Measurements from ENCODE around the gene DESI1. TPM values are rescaled to one million over a fixed set of nuclear protein-coding genes. Genes with fewer than 3 reads are reported as not detected.
"Not testable (repeated sequence)": the region's sequence is repeated elsewhere in the genome, so short reads cannot be mapped to it uniquely, and the experiment has no call there.

Gene DESI1
- total RNA-seq, 1 experiment from 2014 or later = 59.6 TPM

DNA sequence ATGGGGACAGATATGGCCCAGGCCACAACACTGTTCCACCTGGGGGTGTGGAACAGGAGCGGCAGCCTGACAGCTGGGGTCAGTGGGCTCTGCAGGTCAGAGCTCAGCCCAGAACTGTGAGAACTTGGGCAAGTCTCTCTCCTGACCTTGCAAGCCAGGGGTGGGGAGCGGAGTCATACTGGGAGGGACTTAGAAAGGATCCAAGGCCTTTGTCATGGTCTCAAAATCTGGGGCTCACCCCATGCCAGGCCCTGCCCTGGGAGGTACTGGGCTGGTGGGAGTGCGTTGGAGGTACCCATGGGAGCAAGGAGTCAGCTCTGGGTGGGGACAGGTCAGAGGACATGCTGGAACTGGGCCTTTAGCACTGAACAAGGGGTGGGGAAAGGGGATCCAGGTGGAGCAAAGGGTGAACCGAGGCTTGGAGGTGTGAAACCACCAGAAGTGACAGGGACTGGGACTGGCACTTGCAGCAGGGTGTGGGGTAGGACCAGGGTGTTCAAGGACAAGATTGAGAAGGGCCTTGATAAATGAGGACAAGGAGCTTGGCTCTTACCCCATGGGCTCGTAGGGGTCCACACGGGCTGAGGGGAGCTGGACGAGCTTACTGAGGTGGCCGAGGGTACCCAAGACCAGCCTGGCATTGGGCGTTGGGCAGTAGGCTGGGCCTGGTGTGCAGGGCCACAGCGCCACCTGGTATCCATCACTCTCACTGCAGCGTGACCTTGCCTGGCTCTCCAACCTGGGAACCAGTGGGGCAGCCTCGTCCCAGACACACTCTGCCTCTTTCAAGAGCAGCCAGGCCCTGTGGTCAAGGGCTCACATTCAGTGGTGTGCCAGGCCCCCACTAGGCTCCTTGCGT, 23.8 kb downstream of the DESI1 start:
- no peak overlapping the region for H3K4me3 Mint-ChIP-seq (ENCODE audit: unreplicated experiment)
- DNase-seq (ENCODE audit: unreplicated experiment) = peak; percentile 58
- peak overlapping the region; percentile 59 for H3K27ac Mint-ChIP-seq (ENCODE audit: low read depth, unreplicated experiment)
- TF ChIP-seq CTCF (IDR thresholded peaks at IDR 0.05; ENCODE audit: unreplicated experiment) = peak; percentile 65
- H3K27me3 Mint-ChIP-seq (ENCODE audit: insufficient read depth, unreplicated experiment) = no peaks in the 10 kb centered on the region
- no peaks in the 10 kb centered on the region for H3K9me3 Mint-ChIP-seq (ENCODE audit: unreplicated experiment)
- ChIA-PET CTCF (interaction anchor here (0.5 to 2.0 kb wide), 22 partner anchors 12 to 974 kb away, joined by 3 to 18 read pairs (median 3); partner anchors contain the start of gene POLR3H), POLR2A (interaction anchor here (1.1 to 4.7 kb wide), 4 partner anchors 7 to 53 kb away, joined by 3 to 33 read pairs (median 16); partner anchors contain the start of genes DESI1, PMM1 and XRCC6)
- intact Hi-C loops (cut with micrococcal nuclease) = loop anchor here (1.0 kb wide), 1 partner anchor 53 kb away; the partner anchor contains the start of gene POLR3H
- BruUV-seq (replicated peaks) = no TSS peak
- H3K4me1 Mint-ChIP-seq (ENCODE audit: insufficient read depth, unreplicated experiment) = peaks cover 14% of the 10 kb centered on the region
- H3K36me3 Mint-ChIP-seq (ENCODE audit: insufficient read depth, unreplicated experiment) = peaks cover 22% of the 10 kb centered on the region

GRCh38 chr22:41595703-41596102, 25.1 kb downstream of the DESI1 start:
- Mint-ChIP-seq H3K27me3 (ENCODE audit: insufficient read depth, unreplicated experiment) (no peaks in the 10 kb centered on the region), H3K27ac (ENCODE audit: low read depth, unreplicated experiment) (no peak overlapping the region), H3K4me1 (ENCODE audit: insufficient read depth, unreplicated experiment) (peaks cover 14% of the 10 kb centered on the region), H3K4me3 (ENCODE audit: unreplicated experiment) (no peak overlapping the region), H3K9me3 (ENCODE audit: unreplicated experiment) (no peaks in the 10 kb centered on the region), H3K36me3 (ENCODE audit: insufficient read depth, unreplicated experiment) (peaks cover 16% of the 10 kb centered on the region)
- no peak for DNase-seq (ENCODE audit: unreplicated experiment)
- TF ChIP-seq CTCF (IDR thresholded peaks at IDR 0.05; ENCODE audit: unreplicated experiment) = no peak
- CTCF ChIA-PET = no interaction called here
- intact Hi-C loops (cut with micrococcal nuclease) = no loop called here
- POLR2A ChIA-PET = no interaction called here
- BruUV-seq (replicated peaks) = no TSS peak

GRCh38 chr22:41593336-41593960, 27.4 kb downstream of the DESI1 start:
- ChIA-PET POLR2A (interaction anchor here (0.7 kb wide), 1 partner anchor 115 kb away, joined by 3 read pairs; no protein-coding TSS in a partner anchor), CTCF (interaction anchor here (0.7 kb wide), 2 partner anchors 16 to 76 kb away, joined by 3 read pairs; no protein-coding TSS in a partner anchor)
- Mint-ChIP-seq H3K4me1 (ENCODE audit: insufficient read depth, unreplicated experiment) (peaks cover 16% of the 10 kb centered on the region), H3K36me3 (ENCODE audit: insufficient read depth, unreplicated experiment) (peaks cover 11% of the 10 kb centered on the region)
- intact Hi-C loops (cut with micrococcal nuclease); DNase-seq (ENCODE audit: unreplicated experiment); H3K9me3 Mint-ChIP-seq (ENCODE audit: unreplicated experiment); BruUV-seq (replicated peaks); H3K4me3 Mint-ChIP-seq (ENCODE audit: unreplicated experiment); H3K27me3 Mint-ChIP-seq (ENCODE audit: insufficient read depth, unreplicated experiment); H3K27ac Mint-ChIP-seq (ENCODE audit: low read depth, unreplicated experiment): not testable (repeated sequence)

DNA sequence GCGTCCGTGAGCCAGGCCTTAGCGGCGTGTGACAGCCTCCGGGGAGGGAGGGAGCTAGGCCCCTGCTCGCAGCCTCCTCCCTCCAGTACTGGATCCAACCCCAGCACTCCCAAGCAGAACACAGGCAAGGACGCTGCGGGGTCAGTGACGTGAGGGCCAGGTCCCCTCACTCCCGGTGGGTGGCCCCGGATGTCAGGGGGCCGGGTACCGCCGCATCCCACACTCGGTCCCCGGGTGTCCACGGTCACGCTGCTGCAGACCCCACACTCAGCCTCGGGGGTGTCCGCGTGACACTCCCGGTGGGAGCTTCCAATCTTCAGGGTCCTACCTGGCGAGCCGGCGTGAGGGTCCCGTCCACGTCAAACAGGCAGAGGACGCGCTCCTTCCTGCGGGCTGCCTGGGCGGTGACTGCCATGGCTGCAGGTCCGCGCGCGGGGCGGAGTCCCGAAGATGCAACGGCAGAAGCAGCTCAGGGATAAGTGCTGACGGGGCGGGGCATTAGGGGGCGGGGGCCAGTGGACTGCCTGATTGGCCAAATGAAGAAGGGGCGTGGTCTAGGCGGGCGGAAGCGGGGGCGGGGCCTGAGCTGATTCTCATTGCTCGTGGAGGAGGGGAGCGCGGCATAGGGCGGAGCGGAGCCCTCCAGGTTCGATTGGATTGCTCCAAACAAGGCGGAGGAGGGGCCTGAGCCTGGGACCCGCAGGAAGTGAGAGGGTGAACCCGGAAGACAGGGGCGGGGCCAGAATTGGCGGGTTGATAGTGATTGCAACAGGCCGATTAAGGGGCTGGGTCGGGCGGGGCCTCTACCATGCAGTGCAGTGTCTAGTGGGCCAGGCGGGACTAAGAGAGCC, 31.2 kb downstream of the DESI1 start, which contains the start of gene PMM1:
Gene PMM1, minus strand, starts transcription at position 450 of the 851 bp plus-strand sequence. Its CDS starts 35 bp downstream, at position 415.
- ChIA-PET POLR2A (interaction anchor here (0.6 to 3.4 kb wide), 28 partner anchors 9 to 992 kb away, joined by 3 to 60 read pairs (median 4); partner anchors contain the start of genes ACO2, DESI1, PHF5A and POLR3H), CTCF (interaction anchor here (0.6 to 0.9 kb wide), 3 partner anchors 9 to 71 kb away, joined by 3 to 4 read pairs (median 3); no protein-coding TSS in a partner anchor)
- no peaks in the 10 kb centered on the region for H3K27me3 Mint-ChIP-seq (ENCODE audit: insufficient read depth, unreplicated experiment)
- DNase-seq (ENCODE audit: unreplicated experiment) = peak; percentile 100
- H3K36me3 Mint-ChIP-seq (ENCODE audit: insufficient read depth, unreplicated experiment) = peaks cover 15% of the 10 kb centered on the region
- TF ChIP-seq CTCF (IDR thresholded peaks at IDR 0.05; ENCODE audit: unreplicated experiment) = no peak
- H3K9me3 Mint-ChIP-seq (ENCODE audit: unreplicated experiment) = no peaks in the 10 kb centered on the region
- peaks cover 4% of the 10 kb centered on the region for H3K4me1 Mint-ChIP-seq (ENCODE audit: insufficient read depth, unreplicated experiment)
- no TSS peak for BruUV-seq (replicated peaks)
- peak within 1 kb of the TSS; percentile 88 for H3K4me3 Mint-ChIP-seq (ENCODE audit: unreplicated experiment)
- intact Hi-C loops (cut with micrococcal nuclease) = no loop called here
- H3K27ac Mint-ChIP-seq (ENCODE audit: low read depth, unreplicated experiment) = peak within 1 kb of the TSS; percentile 86
